Osteoblast (primary cell): ENCODE results near the gene CCDC191. TPM values are rescaled to one million over a fixed set of nuclear protein-coding genes. Genes with fewer than 3 reads are reported as not detected.

Source experiments
- DNase-seq: peaks from one replicate; pipeline ENCODE4 v3.0.0; 2011; ENCODE audit warnings: low spot score, mixed read lengths; ENCODE audit not compliant: insufficient read length; ENCODE audit errors: missing footprints
- H2AFZ ChIP-seq: 2 replicates; pipeline ENCODE4 v1.6.0; 2011; ENCODE audit warnings: mild to moderate bottlenecking, low read length
- H3K27ac ChIP-seq: 2 replicates; pipeline ENCODE4 v1.5.1; 2011; ENCODE audit warnings: mild to moderate bottlenecking, low read depth, low read length, moderate library complexity
- H3K27me3 ChIP-seq: 2 replicates; pipeline ENCODE4 v1.6.0; 2012; ENCODE audit warnings: mild to moderate bottlenecking, control low read depth, inconsistent platforms, low read length, moderate library complexity; ENCODE audit not compliant: insufficient read depth
- H3K36me3 ChIP-seq: 2 replicates; pipeline ENCODE4 v1.5.1; 2011; ENCODE audit warnings: mild to moderate bottlenecking, low read length, control low read depth, moderate library complexity; ENCODE audit not compliant: insufficient read depth
- H3K4me1 ChIP-seq: 2 replicates; pipeline ENCODE4 v1.5.1; 2011; ENCODE audit warnings: mild to moderate bottlenecking, low read length, control low read depth, moderate library complexity; ENCODE audit not compliant: insufficient read depth
- H3K4me2 ChIP-seq: 2 replicates; pipeline ENCODE4 v1.6.0; 2011; ENCODE audit warnings: mild to moderate bottlenecking, low read length; ENCODE audit not compliant: insufficient read depth
- H3K4me3 ChIP-seq: fragments of 200-600 bp; sonication (generic); 3 replicates; pipeline ENCODE4 v1.5.1; 2012; ENCODE audit warnings: mild to moderate bottlenecking, low read length, inconsistent platforms; ENCODE audit not compliant: insufficient read depth
- H3K79me2 ChIP-seq: 2 replicates; pipeline ENCODE4 v1.6.0; 2012; ENCODE audit warnings: mild to moderate bottlenecking, low read length, control low read depth, inconsistent platforms; ENCODE audit not compliant: insufficient read depth
- H3K9me3 ChIP-seq: 2 replicates; pipeline ENCODE4 v1.5.1; 2011; ENCODE audit warnings: low read depth, low read length, control low read depth
- H4K20me1 ChIP-seq: 2 replicates; pipeline ENCODE4 v1.6.0; 2012; ENCODE audit warnings: mild to moderate bottlenecking, low read length, control low read depth; ENCODE audit not compliant: insufficient read depth
- total RNA-seq: library from RNA; depleted of rRNA; stranded (reverse); fragments of >200 nt; gene quantifications from 2 replicates; pipeline ENCODE4 v1.2.3, GENCODE V29; 2012
- TF ChIP-seq, protein P1 (sequence below): IDR thresholded peaks from 2 replicates; pipeline ENCODE4 v1.5.1; 2011; ENCODE audit warnings: mild to moderate bottlenecking, low read depth, low read length, moderate library complexity; ENCODE audit errors: extremely low read depth

CCDC191 gene
- total RNA-seq, 1 donor, result 4.0 TPM

DNA sequence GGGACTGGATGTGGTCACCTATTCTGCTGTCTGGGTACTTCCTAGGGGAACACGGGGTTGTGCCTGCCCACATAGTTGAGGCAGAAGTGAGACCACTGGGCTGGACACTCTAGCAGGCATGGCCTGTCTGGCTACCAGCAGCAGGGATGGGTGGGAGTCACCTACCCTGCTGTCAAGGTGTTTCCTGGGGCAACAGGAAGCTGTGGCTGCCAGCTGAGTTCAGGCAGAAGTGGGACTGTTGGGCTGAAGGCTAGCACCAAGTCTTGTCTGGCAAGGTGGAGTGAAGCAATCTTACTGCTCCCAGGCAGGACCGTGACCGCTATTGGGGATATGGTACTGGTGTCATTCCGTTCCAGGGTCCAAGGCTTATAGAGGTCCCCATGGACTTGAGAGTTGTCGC lies 128.8 kb downstream of the CCDC191 start:
- no peaks in the 10 kb centered on the region for H3K36me3 ChIP-seq
- TF ChIP-seq, protein P1, sequence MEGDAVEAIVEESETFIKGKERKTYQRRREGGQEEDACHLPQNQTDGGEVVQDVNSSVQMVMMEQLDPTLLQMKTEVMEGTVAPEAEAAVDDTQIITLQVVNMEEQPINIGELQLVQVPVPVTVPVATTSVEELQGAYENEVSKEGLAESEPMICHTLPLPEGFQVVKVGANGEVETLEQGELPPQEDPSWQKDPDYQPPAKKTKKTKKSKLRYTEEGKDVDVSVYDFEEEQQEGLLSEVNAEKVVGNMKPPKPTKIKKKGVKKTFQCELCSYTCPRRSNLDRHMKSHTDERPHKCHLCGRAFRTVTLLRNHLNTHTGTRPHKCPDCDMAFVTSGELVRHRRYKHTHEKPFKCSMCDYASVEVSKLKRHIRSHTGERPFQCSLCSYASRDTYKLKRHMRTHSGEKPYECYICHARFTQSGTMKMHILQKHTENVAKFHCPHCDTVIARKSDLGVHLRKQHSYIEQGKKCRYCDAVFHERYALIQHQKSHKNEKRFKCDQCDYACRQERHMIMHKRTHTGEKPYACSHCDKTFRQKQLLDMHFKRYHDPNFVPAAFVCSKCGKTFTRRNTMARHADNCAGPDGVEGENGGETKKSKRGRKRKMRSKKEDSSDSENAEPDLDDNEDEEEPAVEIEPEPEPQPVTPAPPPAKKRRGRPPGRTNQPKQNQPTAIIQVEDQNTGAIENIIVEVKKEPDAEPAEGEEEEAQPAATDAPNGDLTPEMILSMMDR, result no peak
- no peak overlapping the region for H3K4me2 ChIP-seq
- peaks cover 4% of the 10 kb centered on the region for H3K9me3 ChIP-seq
- H2AFZ ChIP-seq, result no peak overlapping the region
- no peak for DNase-seq
- H3K4me3 ChIP-seq, result no peak overlapping the region
- no peaks in the 10 kb centered on the region for H3K27me3 ChIP-seq
- no peaks in the 10 kb centered on the region for H3K79me2 ChIP-seq
- no peak overlapping the region for H3K27ac ChIP-seq
- no peaks in the 10 kb centered on the region for H4K20me1 ChIP-seq
- no peaks in the 10 kb centered on the region for H3K4me1 ChIP-seq

DNA sequence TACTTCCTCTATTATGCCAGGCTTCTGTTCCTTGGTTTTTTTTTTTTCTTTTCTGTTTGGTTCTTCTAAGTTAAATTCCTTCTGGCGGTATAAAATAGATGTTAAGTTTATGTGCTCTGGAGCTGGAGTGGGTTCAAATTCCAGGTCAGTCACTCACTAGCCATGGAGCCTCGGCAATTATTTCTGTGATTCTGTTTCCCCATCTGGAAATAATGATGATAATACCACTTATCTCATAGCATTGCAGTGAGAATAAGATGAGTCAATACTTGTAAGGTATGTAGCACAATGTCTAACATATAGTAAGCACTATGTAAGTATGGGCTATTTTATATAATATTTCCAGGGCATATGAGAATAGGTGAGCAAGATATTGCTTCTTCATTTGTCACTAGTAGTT lies 141.7 kb downstream of the CCDC191 start:
- no peak overlapping the region for H3K27ac ChIP-seq
- TF ChIP-seq, protein P1, result no peak
- no peaks in the 10 kb centered on the region for H4K20me1 ChIP-seq
- H3K4me2 ChIP-seq, result peak overlapping the region; percentile 30
- no peak overlapping the region for H3K4me3 ChIP-seq
- H3K9me3 ChIP-seq, result no peaks in the 10 kb centered on the region
- DNase-seq, result no peak
- H3K4me1 ChIP-seq, result peaks cover 12% of the 10 kb centered on the region
- no peak overlapping the region for H2AFZ ChIP-seq
- H3K36me3 ChIP-seq, result no peaks in the 10 kb centered on the region
- no peaks in the 10 kb centered on the region for H3K27me3 ChIP-seq
- no peaks in the 10 kb centered on the region for H3K79me2 ChIP-seq

Other genes with a start within 250 kb of the CCDC191 start
- gene GRAMD1C, start 217.7 kb downstream of the CCDC191 start, total RNA-seq, result 1.2 and 2.2 TPM in 2 replicates
- 0.88 and 1.1 TPM in 2 replicates for gene ZDHHC23, start 108.5 kb downstream of the CCDC191 start, total RNA-seq
- gene QTRT2, start 211 bp upstream of the CCDC191 start, total RNA-seq, result 12.4 and 14.5 TPM in 2 replicates
- gene DRD3, start 122.5 kb upstream of the CCDC191 start, total RNA-seq, result not detected in 2 replicates
- gene ZNF80, start 181.1 kb upstream of the CCDC191 start, total RNA-seq, result not detected in 2 replicates
- not detected in 2 replicates for gene TIGIT, start 237.5 kb upstream of the CCDC191 start, total RNA-seq